GM23338 (cell line): ENCODE data around the gene NELFB. TPM values are rescaled to one million over a fixed set of nuclear protein-coding genes. Genes with fewer than 3 reads are reported as not detected.

Experiments used
- ATAC-seq: fragments of 200-7000 bp; cut with Tn5 transposase; 3 replicates; pipeline ENCODE4 v1.9.1; 2020
- DNase-seq: peaks from one replicate; pipeline ENCODE4 v3.0.0-alpha.2; 2015; ENCODE audit warnings: low spot score
- H2AFZ ChIP-seq: fragments of 200-600 bp; sonication (generic); 2 replicates; pipeline ENCODE4 v1.8.0; 2016; ENCODE audit warnings: antibody characterized with exemption, mild to moderate bottlenecking, moderate library complexity
- H3F3A ChIP-seq: fragments of 200-600 bp; sonication (generic); replicated peaks from 2 replicates; pipeline ENCODE4 v1.8.0; 2017; ENCODE audit warnings: antibody characterized with exemption, mixed run types, low read depth
- H3K27ac ChIP-seq: fragments of 200-600 bp; sonication (generic); 2 replicates; pipeline ENCODE4 v1.6.1; 2016; ENCODE audit warnings: low read depth
- H3K27me3 ChIP-seq: fragments of 200-600 bp; sonication (generic); 2 replicates; pipeline ENCODE4 v1.8.0; 2016; ENCODE audit warnings: mild to moderate bottlenecking, mixed run types, moderate library complexity; ENCODE audit not compliant: insufficient read depth
- H3K36me3 ChIP-seq: fragments of 200-600 bp; sonication (generic); 2 replicates; pipeline ENCODE4 v1.8.0; 2016; ENCODE audit warnings: mild to moderate bottlenecking; ENCODE audit not compliant: insufficient read depth
- H3K4me1 ChIP-seq: fragments of 200-600 bp; sonication (generic); 2 replicates; pipeline ENCODE4 v1.8.0; 2016; ENCODE audit warnings: mild to moderate bottlenecking, moderate library complexity; ENCODE audit not compliant: insufficient read depth
- H3K4me2 ChIP-seq: fragments of 200-600 bp; sonication (generic); 2 replicates; pipeline ENCODE4 v1.7.1; 2017; ENCODE audit warnings: mixed run types
- H3K4me3 ChIP-seq: fragments of 200-600 bp; sonication (generic); 2 replicates; pipeline ENCODE4 v1.6.1; 2016; ENCODE audit warnings: mixed run types
- H3K79me2 ChIP-seq: fragments of 200-600 bp; sonication (generic); replicated peaks from 2 replicates; pipeline ENCODE4 v1.8.0; 2017; ENCODE audit warnings: mild to moderate bottlenecking; ENCODE audit not compliant: insufficient read depth
- H3K9me2 ChIP-seq: fragments of 200-600 bp; sonication (generic); 2 replicates; pipeline ENCODE4 v1.8.0; 2017; ENCODE audit not compliant: insufficient read depth
- H4K20me1 ChIP-seq: fragments of 200-600 bp; sonication (generic); replicated peaks from 2 replicates; pipeline ENCODE4 v1.8.0; 2017; ENCODE audit warnings: mild to moderate bottlenecking; ENCODE audit not compliant: insufficient read depth
- H3K27ac Mint-ChIP-seq: 2 replicates; pipeline ENCODE4 v1.8.0; 2020; ENCODE audit warnings: inconsistent platforms, mild to moderate bottlenecking, moderate library complexity, mixed read lengths
- H3K27me3 Mint-ChIP-seq: 3 replicates; pipeline ENCODE4 v1.8.0; 2022; ENCODE audit warnings: low read depth, mild to moderate bottlenecking, moderate library complexity, mixed read lengths, inconsistent platforms; ENCODE audit not compliant: insufficient read depth, poor library complexity
- H3K36me3 Mint-ChIP-seq: 3 replicates; pipeline ENCODE4 v1.8.0; 2021; ENCODE audit warnings: low read depth, mild to moderate bottlenecking, inconsistent platforms, moderate library complexity, mixed read lengths
- H3K4me1 Mint-ChIP-seq: 3 replicates; pipeline ENCODE4 v1.8.0; 2020; ENCODE audit warnings: mild to moderate bottlenecking, inconsistent platforms, mixed read lengths
- H3K4me3 Mint-ChIP-seq: 3 replicates; pipeline ENCODE4 v1.8.0; 2021; ENCODE audit warnings: moderate library complexity, mild to moderate bottlenecking, inconsistent platforms, mixed read lengths
- H3K9me3 Mint-ChIP-seq: 3 replicates; pipeline ENCODE4 v1.8.0; 2020; ENCODE audit warnings: moderate library complexity, mild to moderate bottlenecking, inconsistent platforms, mixed read lengths
- CREB1 ChIP-seq: fragments of 250-450 bp; sonication (Bioruptor Pico); IDR thresholded peaks from 2 replicates; pipeline ENCODE4 v1.5.0; 2020; ENCODE audit warnings: low read depth, mild to moderate bottlenecking, moderate library complexity
- CTCF ChIP-seq, 2 experiments: fragments of 200-600 bp in 1 of 2; sonication (generic) in 1 of 2; conservative IDR thresholded peaks; 2 replicates each; pipeline versions ENCODE4 v1.5.1 to v1.6.1; 2016 to 2017; ENCODE audit warnings: antibody characterized with exemption in 2 of 2, low read depth in 2 of 2, mild to moderate bottlenecking in 2 of 2, moderate library complexity in 1 of 2
- ETS1 ChIP-seq: IDR thresholded peaks from 2 replicates; pipeline ENCODE4 v1.6.1; 2016; ENCODE audit warnings: antibody characterized with exemption
- EZH2 ChIP-seq: fragments of 200-600 bp; sonication (generic); IDR thresholded peaks from one replicate; pipeline ENCODE4 v1.8.0; 2017; ENCODE audit warnings: antibody characterized with exemption, mild to moderate bottlenecking, low read depth; ENCODE audit not compliant: unreplicated experiment
- NANOG ChIP-seq: IDR thresholded peaks from 2 replicates; pipeline ENCODE4 v1.6.1; 2016; ENCODE audit warnings: antibody characterized with exemption, borderline replicate concordance
- REST ChIP-seq: IDR thresholded peaks from one replicate; pipeline ENCODE4 v1.6.1; 2018; ENCODE audit warnings: antibody characterized with exemption; ENCODE audit not compliant: unreplicated experiment
- ZNF114 ChIP-seq: fragments of 250-450 bp; sonication (Bioruptor Pico); IDR thresholded peaks from 2 replicates; pipeline ENCODE4 v1.5.0; 2020; ENCODE audit warnings: mild to moderate bottlenecking, moderate library complexity
- ZNF331 ChIP-seq: fragments of 250-450 bp; sonication (Bioruptor Pico); IDR thresholded peaks from 2 replicates; pipeline ENCODE4 v1.5.0; 2020; ENCODE audit warnings: low read depth, mild to moderate bottlenecking, moderate library complexity
- polyA plus RNA-seq: library from polyadenylated mRNA; unstranded; fragments of >200 nt; fragmentation: Nextera tagmentation; extraction: Ambion mirVana; gene quantifications from 2 replicates; pipeline ENCODE4 v1.2.1, GENCODE V29; 2016
- total RNA-seq: library from RNA; depleted of rRNA; stranded (reverse); fragments of >200 nt; shearing (Covaris generic); gene quantifications from 2 replicates; pipeline ENCODE4 v1.2.3, GENCODE V29; 2014
- TF ChIP-seq, protein P1 (sequence below): fragments of 250-450 bp; sonication (Bioruptor Pico); IDR thresholded peaks from 2 replicates; pipeline ENCODE4 v1.5.0; 2020; ENCODE audit warnings: mild to moderate bottlenecking, moderate library complexity

Gene NELFB
- total and polyA plus RNA-seq, 2 experiments from 2014 or later: 30.0 to 97.3 TPM

- TF ChIP-seq REST (no peak), ZNF331 (no peak), CTCF (conservative IDR thresholded peaks at IDR 0.05; ENCODE audit: low read depth in 2 of 2) (no peak), ZNF114 (no peak), EZH2 (no peak)
These were observed 40.9 kb downstream of the NELFB start (continued) for GRCh38 chr9:137295849-137296669.

GRCh38 chr9:137296670-137297664 is 41.8 kb downstream of the NELFB start:
- Histone ChIP-seq H3K27ac (no peak overlapping the region), H3K4me1 (peaks cover 31% of the 10 kb centered on the region), H3F3A (peaks cover 26% of the 10 kb centered on the region), H3K36me3 (no peaks in the 10 kb centered on the region), H3K27me3 (peaks cover 29% of the 10 kb centered on the region), H3K9me2 (no peaks in the 10 kb centered on the region), H3K4me3 (peak overlapping the region; percentile 55), H3K79me2 (peaks cover 3% of the 10 kb centered on the region; the same call in 1 of the 2 replicates), H4K20me1 (peaks cover 11% of the 10 kb centered on the region), H2AFZ (no peak overlapping the region), H3K4me2 (peak overlapping the region; percentile 96)
- DNase-seq (no peak), ATAC-seq (no peak)
- H3K4me1 Mint-ChIP-seq: peaks cover 38% of the 10 kb centered on the region
- peak overlapping the region; percentile 67 for H3K4me3 Mint-ChIP-seq
- H3K27me3 Mint-ChIP-seq: peaks cover 32% of the 10 kb centered on the region
- H3K27ac Mint-ChIP-seq: 0 out of 2 replicates have a peak overlapping the region, but pooled peaks have one; percentile 8
- H3K9me3 Mint-ChIP-seq: peaks cover 9% of the 10 kb centered on the region
- peaks cover 4% of the 10 kb centered on the region; the same call in 2 of the 3 replicates for H3K36me3 Mint-ChIP-seq
- TF ChIP-seq EZH2 (no peak), NANOG (no peak), ETS1 (no peak), CREB1 (CRISPR knock-in tag) (no peak)
- TF ChIP-seq, protein P1, sequence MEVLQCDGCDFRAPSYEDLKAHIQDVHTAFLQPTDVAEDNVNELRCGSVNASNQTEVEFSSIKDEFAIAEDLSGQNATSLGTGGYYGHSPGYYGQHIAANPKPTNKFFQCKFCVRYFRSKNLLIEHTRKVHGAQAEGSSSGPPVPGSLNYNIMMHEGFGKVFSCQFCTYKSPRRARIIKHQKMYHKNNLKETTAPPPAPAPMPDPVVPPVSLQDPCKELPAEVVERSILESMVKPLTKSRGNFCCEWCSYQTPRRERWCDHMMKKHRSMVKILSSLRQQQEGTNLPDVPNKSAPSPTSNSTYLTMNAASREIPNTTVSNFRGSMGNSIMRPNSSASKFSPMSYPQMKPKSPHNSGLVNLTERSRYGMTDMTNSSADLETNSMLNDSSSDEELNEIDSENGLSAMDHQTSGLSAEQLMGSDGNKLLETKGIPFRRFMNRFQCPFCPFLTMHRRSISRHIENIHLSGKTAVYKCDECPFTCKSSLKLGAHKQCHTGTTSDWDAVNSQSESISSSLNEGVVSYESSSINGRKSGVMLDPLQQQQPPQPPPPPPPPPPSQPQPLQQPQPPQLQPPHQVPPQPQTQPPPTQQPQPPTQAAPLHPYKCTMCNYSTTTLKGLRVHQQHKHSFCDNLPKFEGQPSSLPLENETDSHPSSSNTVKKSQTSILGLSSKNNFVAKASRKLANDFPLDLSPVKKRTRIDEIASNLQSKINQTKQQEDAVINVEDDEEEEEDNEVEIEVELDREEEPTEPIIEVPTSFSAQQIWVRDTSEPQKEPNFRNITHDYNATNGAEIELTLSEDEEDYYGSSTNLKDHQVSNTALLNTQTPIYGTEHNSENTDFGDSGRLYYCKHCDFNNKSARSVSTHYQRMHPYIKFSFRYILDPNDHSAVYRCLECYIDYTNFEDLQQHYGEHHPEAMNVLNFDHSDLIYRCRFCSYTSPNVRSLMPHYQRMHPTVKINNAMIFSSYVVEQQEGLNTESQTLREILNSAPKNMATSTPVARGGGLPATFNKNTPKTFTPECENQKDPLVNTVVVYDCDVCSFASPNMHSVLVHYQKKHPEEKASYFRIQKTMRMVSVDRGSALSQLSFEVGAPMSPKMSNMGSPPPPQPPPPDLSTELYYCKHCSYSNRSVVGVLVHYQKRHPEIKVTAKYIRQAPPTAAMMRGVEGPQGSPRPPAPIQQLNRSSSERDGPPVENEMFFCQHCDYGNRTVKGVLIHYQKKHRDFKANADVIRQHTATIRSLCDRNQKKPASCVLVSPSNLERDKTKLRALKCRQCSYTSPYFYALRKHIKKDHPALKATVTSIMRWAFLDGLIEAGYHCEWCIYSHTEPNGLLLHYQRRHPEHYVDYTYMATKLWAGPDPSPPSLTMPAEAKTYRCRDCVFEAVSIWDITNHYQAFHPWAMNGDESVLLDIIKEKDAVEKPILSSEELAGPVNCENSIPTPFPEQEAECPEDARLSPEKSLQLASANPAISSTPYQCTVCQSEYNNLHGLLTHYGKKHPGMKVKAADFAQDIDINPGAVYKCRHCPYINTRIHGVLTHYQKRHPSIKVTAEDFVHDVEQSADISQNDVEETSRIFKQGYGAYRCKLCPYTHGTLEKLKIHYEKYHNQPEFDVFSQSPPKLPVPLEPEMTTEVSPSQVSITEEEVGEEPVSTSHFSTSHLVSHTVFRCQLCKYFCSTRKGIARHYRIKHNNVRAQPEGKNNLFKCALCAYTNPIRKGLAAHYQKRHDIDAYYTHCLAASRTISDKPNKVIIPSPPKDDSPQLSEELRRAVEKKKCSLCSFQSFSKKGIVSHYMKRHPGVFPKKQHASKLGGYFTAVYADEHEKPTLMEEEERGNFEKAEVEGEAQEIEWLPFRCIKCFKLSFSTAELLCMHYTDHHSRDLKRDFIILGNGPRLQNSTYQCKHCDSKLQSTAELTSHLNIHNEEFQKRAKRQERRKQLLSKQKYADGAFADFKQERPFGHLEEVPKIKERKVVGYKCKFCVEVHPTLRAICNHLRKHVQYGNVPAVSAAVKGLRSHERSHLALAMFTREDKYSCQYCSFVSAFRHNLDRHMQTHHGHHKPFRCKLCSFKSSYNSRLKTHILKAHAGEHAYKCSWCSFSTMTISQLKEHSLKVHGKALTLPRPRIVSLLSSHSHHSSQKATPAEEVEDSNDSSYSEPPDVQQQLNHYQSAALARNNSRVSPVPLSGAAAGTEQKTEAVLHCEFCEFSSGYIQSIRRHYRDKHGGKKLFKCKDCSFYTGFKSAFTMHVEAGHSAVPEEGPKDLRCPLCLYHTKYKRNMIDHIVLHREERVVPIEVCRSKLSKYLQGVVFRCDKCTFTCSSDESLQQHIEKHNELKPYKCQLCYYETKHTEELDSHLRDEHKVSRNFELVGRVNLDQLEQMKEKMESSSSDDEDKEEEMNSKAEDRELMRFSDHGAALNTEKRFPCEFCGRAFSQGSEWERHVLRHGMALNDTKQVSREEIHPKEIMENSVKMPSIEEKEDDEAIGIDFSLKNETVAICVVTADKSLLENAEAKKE (CRISPR knock-in tag): no peak
